C4-2B (cell line): Measurements from ENCODE around the gene AK4.

Experiments used
- H3K27ac ChIP-seq: fragments of 450-650 bp; 2 replicates; pipeline ENCODE4 v1.5.1; 2017
- CTCF ChIP-seq: fragments of 450-650 bp; conservative IDR thresholded peaks from 2 replicates; pipeline ENCODE4 v1.5.1; 2017; ENCODE audit warnings: mild to moderate bottlenecking
- ZFX ChIP-seq: fragments of 450-650 bp; IDR thresholded peaks from 2 replicates; pipeline ENCODE4 v1.6.1; 2017

The AK4 gene

GRCh38 chr1:65256860-65257708, 109.1 kb downstream of the AK4 start:
- TF ChIP-seq CTCF = no peak
- no peak for TF ChIP-seq ZFX
- no peak overlapping the region for H3K27ac ChIP-seq

GRCh38 chr1:65258106-65258505, 110.1 kb downstream of the AK4 start:
- H3K27ac ChIP-seq = no peak overlapping the region
- TF ChIP-seq CTCF (no peak), ZFX (no peak)

GRCh38 chr1:65259816-65260215, 111.8 kb downstream of the AK4 start:
- TF ChIP-seq ZFX = no peak
- no peak for TF ChIP-seq CTCF
- no peak overlapping the region for H3K27ac ChIP-seq

- no peak overlapping the region for H3K27ac ChIP-seq
- no peak for TF ChIP-seq CTCF
- no peak for TF ChIP-seq ZFX
Observed at GRCh38 chr1:65260851-65261473, 113.0 kb downstream of the AK4 start.

- no peak overlapping the region for H3K27ac ChIP-seq
- TF ChIP-seq ZFX (no peak), CTCF (no peak)
Observed at GRCh38 chr1:65263286-65263685, 115.3 kb downstream of the AK4 start.

- TF ChIP-seq ZFX (no peak), CTCF (no peak)
- H3K27ac ChIP-seq = no peak overlapping the region
Observed at GRCh38 chr1:65264197-65264929, 116.4 kb downstream of the AK4 start.

GRCh38 chr1:65265296-65265650, 117.3 kb downstream of the AK4 start:
- no peak for TF ChIP-seq ZFX
- TF ChIP-seq CTCF = no peak
- no peak overlapping the region for H3K27ac ChIP-seq
